ENCODE data around the gene NSG2.

Gene NSG2

GRCh38 chr5:174071484-174071883, 26.0 kb downstream of the NSG2 start:
- DNase-seq (ENCODE audit: extremely low read depth, low read depth), result no peak
- H3K4me3 ChIP-seq (replicated peaks; ENCODE audit: low read depth, low read length), result no peak overlapping the region
- TF ChIP-seq CTCF (IDR thresholded peaks at IDR 0.05; ENCODE audit: low read depth, low read length, missing control alignments), result no peak

- TF ChIP-seq CTCF (IDR thresholded peaks at IDR 0.05; ENCODE audit: low read depth, low read length, missing control alignments), result no peak
- no peak for DNase-seq (ENCODE audit: extremely low read depth, low read depth)
- H3K4me3 ChIP-seq (replicated peaks; ENCODE audit: low read depth, low read length), result no peak overlapping the region
These were observed 27.7 kb downstream of the NSG2 start for GRCh38 chr5:174073122-174073660.

- no peak for TF ChIP-seq CTCF (IDR thresholded peaks at IDR 0.05; ENCODE audit: low read depth, low read length, missing control alignments)
- no peak overlapping the region for H3K4me3 ChIP-seq (replicated peaks; ENCODE audit: low read depth, low read length)
- no peak for DNase-seq (ENCODE audit: extremely low read depth, low read depth)
These were observed 28.9 kb downstream of the NSG2 start for GRCh38 chr5:174074369-174074768.

GRCh38 chr5:174078416-174078815, 32.9 kb downstream of the NSG2 start:
- TF ChIP-seq CTCF (IDR thresholded peaks at IDR 0.05; ENCODE audit: low read depth, low read length, missing control alignments), result no peak
- no peak for DNase-seq (ENCODE audit: extremely low read depth, low read depth)

DNA sequence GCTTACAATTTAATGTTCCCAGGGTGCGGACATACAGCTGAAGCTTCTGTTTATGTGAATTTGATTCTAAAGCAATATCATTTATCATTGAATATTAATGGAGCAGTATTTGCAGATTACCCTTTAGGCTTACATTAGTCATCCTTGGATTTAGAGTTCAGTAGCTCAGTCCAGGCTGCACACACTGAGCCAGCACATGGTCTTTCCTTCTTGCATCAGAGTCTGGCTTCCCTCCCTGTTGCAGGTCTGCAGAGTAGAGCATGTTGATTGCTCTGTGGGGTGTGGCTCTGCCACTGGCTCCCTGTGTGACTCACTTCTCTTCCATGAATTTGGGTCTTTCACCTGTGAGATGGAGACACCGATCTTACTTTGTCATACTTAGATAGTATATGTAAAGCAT, 36.8 kb downstream of the NSG2 start:
- H3K4me3 ChIP-seq (replicated peaks; ENCODE audit: low read depth, low read length), result no peak overlapping the region
- no peak for DNase-seq (ENCODE audit: extremely low read depth, low read depth)
- TF ChIP-seq CTCF (IDR thresholded peaks at IDR 0.05; ENCODE audit: low read depth, low read length, missing control alignments), result no peak

More at GRCh38 chr5:174078416-174078815, 32.9 kb downstream of the NSG2 start:
- H3K4me3 ChIP-seq (replicated peaks; ENCODE audit: low read depth, low read length), result no peak overlapping the region

DNA sequence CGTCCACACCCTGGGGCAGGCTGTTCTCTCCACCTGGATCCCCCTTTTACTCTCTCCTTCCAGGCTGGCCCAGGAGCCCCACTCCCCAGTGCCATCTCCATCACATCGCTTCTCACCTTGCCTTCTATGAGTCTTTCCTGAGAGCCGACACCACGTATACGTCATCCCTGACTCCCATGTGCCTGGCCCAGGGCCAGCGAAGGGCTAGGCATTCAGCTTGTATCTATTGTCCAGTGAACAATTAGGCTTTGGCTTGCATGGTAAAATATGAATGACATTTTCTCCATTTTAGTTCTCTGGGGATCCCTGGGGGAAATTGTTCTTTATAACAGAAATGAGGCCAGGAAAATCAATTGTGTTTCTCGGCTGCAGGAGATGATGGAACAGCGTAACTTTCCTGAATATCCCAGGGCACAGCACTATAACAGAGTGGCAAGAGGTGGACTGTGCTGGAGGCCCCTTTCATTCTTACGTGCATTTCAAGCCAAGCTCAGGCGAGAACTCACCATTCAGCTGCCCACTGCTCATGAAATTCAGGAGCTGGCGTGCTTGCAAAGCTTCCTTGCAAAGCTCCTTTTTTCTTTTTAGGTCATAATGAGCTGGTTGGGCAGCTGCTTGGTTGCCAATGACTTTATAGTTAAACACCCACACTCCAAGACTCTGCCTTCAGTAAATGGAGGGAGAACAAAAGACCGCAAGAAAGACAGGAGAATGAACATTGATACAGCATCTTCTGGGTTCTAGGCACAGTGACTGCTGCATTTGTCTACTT, 37.7 kb downstream of the NSG2 start:
- H3K4me3 ChIP-seq (replicated peaks; ENCODE audit: low read depth, low read length), result no peak overlapping the region
- no peak for TF ChIP-seq CTCF (IDR thresholded peaks at IDR 0.05; ENCODE audit: low read depth, low read length, missing control alignments)
- no peak for DNase-seq (ENCODE audit: extremely low read depth, low read depth)
